HCT116 (cell line): ENCODE measurements around the gene HLA-DRA.

Experiments used
- CEBPB ChIP-seq: IDR thresholded peaks from 2 replicates; pipeline ENCODE4 v1.6.1; 2012; ENCODE audit warnings: low read depth
- POLR2A ChIP-seq: IDR thresholded peaks from 2 replicates; pipeline ENCODE4 v1.7.0; 2011; ENCODE audit warnings: borderline replicate concordance; ENCODE audit not compliant: insufficient read depth, insufficient read length; ENCODE audit errors: extremely low read depth
- POLR2AphosphoS5 ChIP-seq: IDR thresholded peaks from 2 replicates; pipeline ENCODE4 v1.6.1; 2011; ENCODE audit warnings: mild to moderate bottlenecking, low read depth, low read length, moderate library complexity
- RAD21 ChIP-seq: IDR thresholded peaks from 2 replicates; pipeline ENCODE4 v1.6.1; 2012; ENCODE audit warnings: low read depth, mild to moderate bottlenecking
- YY1 ChIP-seq: IDR thresholded peaks from 2 replicates; pipeline ENCODE4 v1.6.1; 2011; ENCODE audit warnings: low read length, low read depth, moderate library complexity, mild to moderate bottlenecking; ENCODE audit not compliant: insufficient replicate concordance; ENCODE audit errors: extremely low read depth
- ZNF274 ChIP-seq: fragments of 200-500 bp; sonication (Bioruptor generic); IDR thresholded peaks from 2 replicates; pipeline ENCODE4 v1.6.1; 2014; ENCODE audit warnings: mild to moderate bottlenecking, low read depth, low read length, inconsistent platforms
- TF ChIP-seq, protein P1 (sequence below), 3 experiments: fragments of 200-600 bp in 1 of 3; sonication (generic) in 1 of 3; IDR thresholded peaks in 2 of 3; conservative IDR thresholded peaks in 1 of 3; 2 replicates each; pipeline ENCODE4 v1.5.1; 2012 to 2017; ENCODE audit warnings: low read depth in 2 of 3, low read length in 2 of 3, antibody characterized with exemption in 1 of 3, borderline replicate concordance in 1 of 3, control low read depth in 1 of 3, mild to moderate bottlenecking in 1 of 3, mixed read lengths in 1 of 3, mixed run types in 1 of 3, moderate library complexity in 1 of 3; ENCODE audit not compliant: insufficient read depth in 1 of 3

GRCh38 chr6:32439602-32440214, at the start of gene HLA-DRA:
- TF ChIP-seq RAD21 (no peak), POLR2A (no peak), POLR2AphosphoS5 (no peak), YY1 (no peak), CEBPB (no peak), ZNF274 (no peak)
- TF ChIP-seq, protein P1, sequence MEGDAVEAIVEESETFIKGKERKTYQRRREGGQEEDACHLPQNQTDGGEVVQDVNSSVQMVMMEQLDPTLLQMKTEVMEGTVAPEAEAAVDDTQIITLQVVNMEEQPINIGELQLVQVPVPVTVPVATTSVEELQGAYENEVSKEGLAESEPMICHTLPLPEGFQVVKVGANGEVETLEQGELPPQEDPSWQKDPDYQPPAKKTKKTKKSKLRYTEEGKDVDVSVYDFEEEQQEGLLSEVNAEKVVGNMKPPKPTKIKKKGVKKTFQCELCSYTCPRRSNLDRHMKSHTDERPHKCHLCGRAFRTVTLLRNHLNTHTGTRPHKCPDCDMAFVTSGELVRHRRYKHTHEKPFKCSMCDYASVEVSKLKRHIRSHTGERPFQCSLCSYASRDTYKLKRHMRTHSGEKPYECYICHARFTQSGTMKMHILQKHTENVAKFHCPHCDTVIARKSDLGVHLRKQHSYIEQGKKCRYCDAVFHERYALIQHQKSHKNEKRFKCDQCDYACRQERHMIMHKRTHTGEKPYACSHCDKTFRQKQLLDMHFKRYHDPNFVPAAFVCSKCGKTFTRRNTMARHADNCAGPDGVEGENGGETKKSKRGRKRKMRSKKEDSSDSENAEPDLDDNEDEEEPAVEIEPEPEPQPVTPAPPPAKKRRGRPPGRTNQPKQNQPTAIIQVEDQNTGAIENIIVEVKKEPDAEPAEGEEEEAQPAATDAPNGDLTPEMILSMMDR (IDR thresholded peaks at IDR 0.05 in 2 of 3, conservative IDR thresholded peaks at IDR 0.05 in 1 of 3; ENCODE audit: borderline replicate concordance in 1 of 3, insufficient read depth in 1 of 3, low read depth in 2 of 3, low read length in 2 of 3): no peak
